ENCODE data around the gene ERFL.
A peak's percentile ranks its signal among the peaks of the same experiment; 100 is the strongest.

The ERFL gene

GRCh38 chr19:41912899-41913537 is 15.2 kb downstream of the ERFL start:
- Histone ChIP-seq H3K4me3 (ENCODE audit: severe bottlenecking) (no peak overlapping the region), H3K9me3 (ENCODE audit: severe bottlenecking) (no peaks in the 10 kb centered on the region), H3K36me3 (ENCODE audit: low read depth) (no peaks in the 10 kb centered on the region), H3K27ac (ENCODE audit: poor library complexity, severe bottlenecking) (no peak overlapping the region), H3K27me3 (ENCODE audit: insufficient read depth, poor library complexity, severe bottlenecking) (peaks cover 65% of the 10 kb centered on the region), H3K4me1 (ENCODE audit: insufficient read depth, poor library complexity, severe bottlenecking) (no peaks in the 10 kb centered on the region)
- TF ChIP-seq CTCF (IDR thresholded peaks at IDR 0.05; ENCODE audit: poor library complexity, severe bottlenecking) = no peak
- DNase-seq (ENCODE audit: low spot score) = no peak
- peak; percentile 24; the same call in 2 of the 3 replicates for ATAC-seq (ENCODE audit: low read depth)

- Histone ChIP-seq H3K4me1 (ENCODE audit: insufficient read depth, poor library complexity, severe bottlenecking) (no peaks in the 10 kb centered on the region), H3K36me3 (ENCODE audit: low read depth) (peaks cover 3% of the 10 kb centered on the region; the same call in 1 of the 2 replicates), H3K27ac (ENCODE audit: poor library complexity, severe bottlenecking) (no peak overlapping the region), H3K27me3 (ENCODE audit: insufficient read depth, poor library complexity, severe bottlenecking) (peaks cover 61% of the 10 kb centered on the region), H3K4me3 (ENCODE audit: severe bottlenecking) (no peak overlapping the region), H3K9me3 (ENCODE audit: severe bottlenecking) (no peaks in the 10 kb centered on the region)
- TF ChIP-seq CTCF (IDR thresholded peaks at IDR 0.05; ENCODE audit: poor library complexity, severe bottlenecking) = no peak
- DNase-seq (ENCODE audit: low spot score) (peak; percentile 66), ATAC-seq (ENCODE audit: low read depth) (0 out of 3 replicates have a peak, but pooled peaks have one; percentile 5)
Measured at GRCh38 chr19:41911889-41912731, 16.1 kb downstream of the ERFL start.

GRCh38 chr19:41910992-41911888 is 17.0 kb downstream of the ERFL start:
- peaks cover 12% of the 10 kb centered on the region for H3K36me3 ChIP-seq (ENCODE audit: low read depth)
- ATAC-seq (ENCODE audit: low read depth) (no peak), DNase-seq (ENCODE audit: low spot score) (no peak)
- no peaks in the 10 kb centered on the region for H3K9me3 ChIP-seq (ENCODE audit: severe bottlenecking)
- no peak for TF ChIP-seq CTCF (IDR thresholded peaks at IDR 0.05; ENCODE audit: poor library complexity, severe bottlenecking)
- peaks cover 53% of the 10 kb centered on the region for H3K27me3 ChIP-seq (ENCODE audit: insufficient read depth, poor library complexity, severe bottlenecking)
- H3K4me1 ChIP-seq (ENCODE audit: insufficient read depth, poor library complexity, severe bottlenecking) = no peaks in the 10 kb centered on the region
- no peak overlapping the region for H3K27ac ChIP-seq (ENCODE audit: poor library complexity, severe bottlenecking)
- H3K4me3 ChIP-seq (ENCODE audit: severe bottlenecking) = no peak overlapping the region

GRCh38 chr19:41910240-41910991 is 17.8 kb downstream of the ERFL start:
- peaks cover 20% of the 10 kb centered on the region for H3K36me3 ChIP-seq (ENCODE audit: low read depth)
- no peaks in the 10 kb centered on the region for H3K4me1 ChIP-seq (ENCODE audit: insufficient read depth, poor library complexity, severe bottlenecking)
- no peak overlapping the region for H3K27ac ChIP-seq (ENCODE audit: poor library complexity, severe bottlenecking)
- H3K9me3 ChIP-seq (ENCODE audit: severe bottlenecking) = no peaks in the 10 kb centered on the region
- TF ChIP-seq CTCF (IDR thresholded peaks at IDR 0.05; ENCODE audit: poor library complexity, severe bottlenecking) = no peak
- DNase-seq (ENCODE audit: low spot score) (no peak), ATAC-seq (ENCODE audit: low read depth) (peak; percentile 1; the same call in 1 of the 3 replicates)
- H3K27me3 ChIP-seq (ENCODE audit: insufficient read depth, poor library complexity, severe bottlenecking) = peaks cover 45% of the 10 kb centered on the region
- H3K4me3 ChIP-seq (ENCODE audit: severe bottlenecking) = no peak overlapping the region

Measured in RWPE2 (cell line).